HL-60 (cell line): Measurements from ENCODE around the gene OSCAR.

ENCODE experiments used
- GABPA ChIP-seq: IDR thresholded peaks from 2 replicates; pipeline ENCODE4 v1.6.1; 2012; ENCODE audit warnings: low read depth
- REST ChIP-seq: IDR thresholded peaks from 2 replicates; pipeline ENCODE4 v1.6.1; 2012; ENCODE audit warnings: low read depth; ENCODE audit not compliant: insufficient replicate concordance
- TF ChIP-seq, protein P1 (sequence below): IDR thresholded peaks from one replicate; pipeline ENCODE4 v1.5.1; 2011; ENCODE audit warnings: low read length, control low read depth, inconsistent platforms; ENCODE audit not compliant: insufficient read depth

DNA sequence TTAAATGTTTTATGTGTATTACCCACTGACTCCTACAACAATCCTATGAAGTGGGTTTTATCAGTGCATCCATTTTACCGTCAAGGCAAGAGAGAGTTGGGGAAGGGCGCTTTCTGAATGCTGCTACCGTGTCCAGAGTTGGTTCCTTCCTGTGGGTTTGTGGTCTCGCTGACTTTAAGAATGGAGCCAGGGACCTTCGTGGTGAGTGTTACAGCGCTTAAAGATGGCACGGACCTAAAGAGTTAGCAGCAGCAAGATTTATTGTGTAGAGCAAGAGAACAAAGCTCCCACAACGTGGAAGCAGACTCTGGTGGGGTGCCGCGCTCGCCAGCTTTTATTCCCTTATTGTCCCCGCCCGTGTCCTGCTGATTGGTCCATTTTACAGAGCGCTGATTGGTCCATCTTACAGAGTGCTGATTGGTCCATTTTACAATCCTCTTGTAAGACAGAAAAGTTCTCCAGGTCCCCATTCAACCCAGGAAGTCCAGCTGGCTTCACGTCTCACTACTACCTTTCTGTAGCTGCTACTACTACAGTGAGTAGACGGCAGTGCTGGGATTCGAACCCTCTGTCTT, 6.1 kb downstream of the OSCAR start:
- TF ChIP-seq REST, result no peak
- TF ChIP-seq, protein P1, sequence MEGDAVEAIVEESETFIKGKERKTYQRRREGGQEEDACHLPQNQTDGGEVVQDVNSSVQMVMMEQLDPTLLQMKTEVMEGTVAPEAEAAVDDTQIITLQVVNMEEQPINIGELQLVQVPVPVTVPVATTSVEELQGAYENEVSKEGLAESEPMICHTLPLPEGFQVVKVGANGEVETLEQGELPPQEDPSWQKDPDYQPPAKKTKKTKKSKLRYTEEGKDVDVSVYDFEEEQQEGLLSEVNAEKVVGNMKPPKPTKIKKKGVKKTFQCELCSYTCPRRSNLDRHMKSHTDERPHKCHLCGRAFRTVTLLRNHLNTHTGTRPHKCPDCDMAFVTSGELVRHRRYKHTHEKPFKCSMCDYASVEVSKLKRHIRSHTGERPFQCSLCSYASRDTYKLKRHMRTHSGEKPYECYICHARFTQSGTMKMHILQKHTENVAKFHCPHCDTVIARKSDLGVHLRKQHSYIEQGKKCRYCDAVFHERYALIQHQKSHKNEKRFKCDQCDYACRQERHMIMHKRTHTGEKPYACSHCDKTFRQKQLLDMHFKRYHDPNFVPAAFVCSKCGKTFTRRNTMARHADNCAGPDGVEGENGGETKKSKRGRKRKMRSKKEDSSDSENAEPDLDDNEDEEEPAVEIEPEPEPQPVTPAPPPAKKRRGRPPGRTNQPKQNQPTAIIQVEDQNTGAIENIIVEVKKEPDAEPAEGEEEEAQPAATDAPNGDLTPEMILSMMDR, result no peak
- TF ChIP-seq GABPA, result no peak
